ENCODE data around the gene IGFBP1. TPM values are rescaled to one million over a fixed set of nuclear protein-coding genes. Genes with fewer than 3 reads are reported as not detected.
A peak's percentile ranks its signal among the peaks of the same experiment; 100 is the strongest.

Gene IGFBP1
- total and polyA plus RNA-seq, 2 of the 13 experiments (the other 11 are each of a cell fraction or from before 2014, with no cell fraction given), result 5.4 to 885 TPM

DNA sequence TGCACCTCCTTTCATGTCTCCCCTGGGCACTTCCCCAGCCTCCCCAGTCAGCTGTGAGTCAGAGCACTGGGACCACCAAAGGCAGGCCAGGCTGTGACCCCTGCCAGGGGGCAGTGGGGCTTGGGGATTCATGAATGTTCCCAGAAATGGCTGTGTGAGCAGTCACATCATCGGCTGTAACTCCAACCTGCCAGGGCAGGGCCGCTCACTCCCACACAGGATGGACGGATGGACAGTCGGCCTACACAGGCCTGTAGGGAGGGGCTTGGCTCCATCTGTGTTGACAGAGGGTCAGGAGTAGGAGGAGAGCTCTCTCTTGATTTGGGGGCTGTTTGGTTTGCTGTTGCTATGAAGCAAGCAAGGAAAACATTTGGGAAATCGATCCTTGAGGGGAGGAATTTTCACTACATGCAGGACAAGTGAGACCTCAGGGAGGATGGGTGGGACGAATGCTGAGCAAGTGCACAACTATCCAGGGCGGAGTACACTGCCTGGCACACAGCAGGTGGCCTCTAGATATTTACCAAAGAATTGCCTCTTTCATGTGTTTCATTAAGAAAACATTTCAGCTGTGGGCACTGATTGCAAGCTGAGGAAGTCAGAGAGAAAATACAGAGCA lies 2.9 kb upstream of the IGFBP1 start (continued):
- TF ChIP-seq ZSCAN21 (CRISPR knock-in tag; IDR thresholded peaks at IDR 0.05; ENCODE audit: borderline replicate concordance) (peak; percentile 87; the same call in 1 of the 2 replicates), ZNF563 (CRISPR knock-in tag; IDR thresholded peaks at IDR 0.05) (peak; percentile 64; the same call in 1 of the 2 replicates), ZNF343 (CRISPR knock-in tag; IDR thresholded peaks at IDR 0.05) (peak; percentile 78; the same call in 1 of the 2 replicates), RBM22 (optimal IDR thresholded peaks at IDR 0.05; ENCODE audit: low read length) (no peak), ZFP37 (CRISPR knock-in tag; IDR thresholded peaks at IDR 0.05; ENCODE audit: borderline replicate concordance) (peak; percentile 97; the same call in 1 of the 2 replicates), ZFP36 (IDR thresholded peaks at IDR 0.05; ENCODE audit: borderline replicate concordance, low read depth, low read length, partially characterized antibody) (no peak), NFRKB (IDR thresholded peaks at IDR 0.05) (no peak), HOXA7 (CRISPR knock-in tag; IDR thresholded peaks at IDR 0.05) (no peak), ZMYM3 (CRISPR knock-in tag; IDR thresholded peaks at IDR 0.05) (peak; percentile 82), TP53 (CRISPR knock-in tag; conservative IDR thresholded peaks at IDR 0.05) (0 out of 2 replicates have a peak, but pooled peaks have one; percentile 83), SP2 (CRISPR knock-in tag; IDR thresholded peaks at IDR 0.05) (no peak), THAP11 (CRISPR knock-in tag; IDR thresholded peaks at IDR 0.05) (peak; percentile 76), KLF13 (CRISPR knock-in tag; IDR thresholded peaks at IDR 0.05) (no peak), HMG20A (CRISPR knock-in tag; IDR thresholded peaks at IDR 0.05; ENCODE audit: borderline replicate concordance) (peak; percentile 93)
- TF ChIP-seq, protein P1, sequence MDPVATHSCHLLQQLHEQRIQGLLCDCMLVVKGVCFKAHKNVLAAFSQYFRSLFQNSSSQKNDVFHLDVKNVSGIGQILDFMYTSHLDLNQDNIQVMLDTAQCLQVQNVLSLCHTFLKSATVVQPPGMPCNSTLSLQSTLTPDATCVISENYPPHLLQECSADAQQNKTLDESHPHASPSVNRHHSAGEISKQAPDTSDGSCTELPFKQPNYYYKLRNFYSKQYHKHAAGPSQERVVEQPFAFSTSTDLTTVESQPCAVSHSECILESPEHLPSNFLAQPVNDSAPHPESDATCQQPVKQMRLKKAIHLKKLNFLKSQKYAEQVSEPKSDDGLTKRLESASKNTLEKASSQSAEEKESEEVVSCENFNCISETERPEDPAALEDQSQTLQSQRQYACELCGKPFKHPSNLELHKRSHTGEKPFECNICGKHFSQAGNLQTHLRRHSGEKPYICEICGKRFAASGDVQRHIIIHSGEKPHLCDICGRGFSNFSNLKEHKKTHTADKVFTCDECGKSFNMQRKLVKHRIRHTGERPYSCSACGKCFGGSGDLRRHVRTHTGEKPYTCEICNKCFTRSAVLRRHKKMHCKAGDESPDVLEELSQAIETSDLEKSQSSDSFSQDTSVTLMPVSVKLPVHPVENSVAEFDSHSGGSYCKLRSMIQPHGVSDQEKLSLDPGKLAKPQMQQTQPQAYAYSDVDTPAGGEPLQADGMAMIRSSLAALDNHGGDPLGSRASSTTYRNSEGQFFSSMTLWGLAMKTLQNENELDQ (CRISPR knock-in tag; IDR thresholded peaks at IDR 0.05; ENCODE audit: borderline replicate concordance), result no peak
- TF ChIP-seq, protein P2, sequence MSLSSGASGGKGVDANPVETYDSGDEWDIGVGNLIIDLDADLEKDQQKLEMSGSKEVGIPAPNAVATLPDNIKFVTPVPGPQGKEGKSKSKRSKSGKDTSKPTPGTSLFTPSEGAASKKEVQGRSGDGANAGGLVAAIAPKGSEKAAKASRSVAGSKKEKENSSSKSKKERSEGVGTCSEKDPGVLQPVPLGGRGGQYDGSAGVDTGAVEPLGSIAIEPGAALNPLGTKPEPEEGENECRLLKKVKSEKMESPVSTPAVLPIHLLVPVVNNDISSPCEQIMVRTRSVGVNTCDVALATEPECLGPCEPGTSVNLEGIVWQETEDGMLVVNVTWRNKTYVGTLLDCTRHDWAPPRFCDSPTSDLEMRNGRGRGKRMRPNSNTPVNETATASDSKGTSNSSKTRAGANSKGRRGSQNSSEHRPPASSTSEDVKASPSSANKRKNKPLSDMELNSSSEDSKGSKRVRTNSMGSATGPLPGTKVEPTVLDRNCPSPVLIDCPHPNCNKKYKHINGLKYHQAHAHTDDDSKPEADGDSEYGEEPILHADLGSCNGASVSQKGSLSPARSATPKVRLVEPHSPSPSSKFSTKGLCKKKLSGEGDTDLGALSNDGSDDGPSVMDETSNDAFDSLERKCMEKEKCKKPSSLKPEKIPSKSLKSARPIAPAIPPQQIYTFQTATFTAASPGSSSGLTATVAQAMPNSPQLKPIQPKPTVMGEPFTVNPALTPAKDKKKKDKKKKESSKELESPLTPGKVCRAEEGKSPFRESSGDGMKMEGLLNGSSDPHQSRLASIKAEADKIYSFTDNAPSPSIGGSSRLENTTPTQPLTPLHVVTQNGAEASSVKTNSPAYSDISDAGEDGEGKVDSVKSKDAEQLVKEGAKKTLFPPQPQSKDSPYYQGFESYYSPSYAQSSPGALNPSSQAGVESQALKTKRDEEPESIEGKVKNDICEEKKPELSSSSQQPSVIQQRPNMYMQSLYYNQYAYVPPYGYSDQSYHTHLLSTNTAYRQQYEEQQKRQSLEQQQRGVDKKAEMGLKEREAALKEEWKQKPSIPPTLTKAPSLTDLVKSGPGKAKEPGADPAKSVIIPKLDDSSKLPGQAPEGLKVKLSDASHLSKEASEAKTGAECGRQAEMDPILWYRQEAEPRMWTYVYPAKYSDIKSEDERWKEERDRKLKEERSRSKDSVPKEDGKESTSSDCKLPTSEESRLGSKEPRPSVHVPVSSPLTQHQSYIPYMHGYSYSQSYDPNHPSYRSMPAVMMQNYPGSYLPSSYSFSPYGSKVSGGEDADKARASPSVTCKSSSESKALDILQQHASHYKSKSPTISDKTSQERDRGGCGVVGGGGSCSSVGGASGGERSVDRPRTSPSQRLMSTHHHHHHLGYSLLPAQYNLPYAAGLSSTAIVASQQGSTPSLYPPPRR (CRISPR knock-in tag; IDR thresholded peaks at IDR 0.05; ENCODE audit: borderline replicate concordance), result peak; percentile 99
- TF ChIP-seq, protein P3, sequence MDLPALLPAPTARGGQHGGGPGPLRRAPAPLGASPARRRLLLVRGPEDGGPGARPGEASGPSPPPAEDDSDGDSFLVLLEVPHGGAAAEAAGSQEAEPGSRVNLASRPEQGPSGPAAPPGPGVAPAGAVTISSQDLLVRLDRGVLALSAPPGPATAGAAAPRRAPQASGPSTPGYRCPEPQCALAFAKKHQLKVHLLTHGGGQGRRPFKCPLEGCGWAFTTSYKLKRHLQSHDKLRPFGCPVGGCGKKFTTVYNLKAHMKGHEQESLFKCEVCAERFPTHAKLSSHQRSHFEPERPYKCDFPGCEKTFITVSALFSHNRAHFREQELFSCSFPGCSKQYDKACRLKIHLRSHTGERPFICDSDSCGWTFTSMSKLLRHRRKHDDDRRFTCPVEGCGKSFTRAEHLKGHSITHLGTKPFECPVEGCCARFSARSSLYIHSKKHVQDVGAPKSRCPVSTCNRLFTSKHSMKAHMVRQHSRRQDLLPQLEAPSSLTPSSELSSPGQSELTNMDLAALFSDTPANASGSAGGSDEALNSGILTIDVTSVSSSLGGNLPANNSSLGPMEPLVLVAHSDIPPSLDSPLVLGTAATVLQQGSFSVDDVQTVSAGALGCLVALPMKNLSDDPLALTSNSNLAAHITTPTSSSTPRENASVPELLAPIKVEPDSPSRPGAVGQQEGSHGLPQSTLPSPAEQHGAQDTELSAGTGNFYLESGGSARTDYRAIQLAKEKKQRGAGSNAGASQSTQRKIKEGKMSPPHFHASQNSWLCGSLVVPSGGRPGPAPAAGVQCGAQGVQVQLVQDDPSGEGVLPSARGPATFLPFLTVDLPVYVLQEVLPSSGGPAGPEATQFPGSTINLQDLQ (CRISPR knock-in tag; IDR thresholded peaks at IDR 0.05), result peak; percentile 85; the same call in 1 of the 2 replicates
- TF ChIP-seq, protein P4, sequence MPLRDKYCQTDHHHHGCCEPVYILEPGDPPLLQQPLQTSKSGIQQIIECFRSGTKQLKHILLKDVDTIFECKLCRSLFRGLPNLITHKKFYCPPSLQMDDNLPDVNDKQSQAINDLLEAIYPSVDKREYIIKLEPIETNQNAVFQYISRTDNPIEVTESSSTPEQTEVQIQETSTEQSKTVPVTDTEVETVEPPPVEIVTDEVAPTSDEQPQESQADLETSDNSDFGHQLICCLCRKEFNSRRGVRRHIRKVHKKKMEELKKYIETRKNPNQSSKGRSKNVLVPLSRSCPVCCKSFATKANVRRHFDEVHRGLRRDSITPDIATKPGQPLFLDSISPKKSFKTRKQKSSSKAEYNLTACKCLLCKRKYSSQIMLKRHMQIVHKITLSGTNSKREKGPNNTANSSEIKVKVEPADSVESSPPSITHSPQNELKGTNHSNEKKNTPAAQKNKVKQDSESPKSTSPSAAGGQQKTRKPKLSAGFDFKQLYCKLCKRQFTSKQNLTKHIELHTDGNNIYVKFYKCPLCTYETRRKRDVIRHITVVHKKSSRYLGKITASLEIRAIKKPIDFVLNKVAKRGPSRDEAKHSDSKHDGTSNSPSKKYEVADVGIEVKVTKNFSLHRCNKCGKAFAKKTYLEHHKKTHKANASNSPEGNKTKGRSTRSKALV (CRISPR knock-in tag; IDR thresholded peaks at IDR 0.05), result peak; percentile 62; the same call in 1 of the 2 replicates

Data from HepG2 (cell line).